NCI-H128 (cell line): ENCODE data around the gene ABCA4.

Experiments used
- DNase-seq: peaks from one replicate; lab custom pipeline; 2025; ENCODE audit not compliant: unreplicated experiment; lab: John Stamatoyannopoulos, UW

ABCA4 gene

DNA sequence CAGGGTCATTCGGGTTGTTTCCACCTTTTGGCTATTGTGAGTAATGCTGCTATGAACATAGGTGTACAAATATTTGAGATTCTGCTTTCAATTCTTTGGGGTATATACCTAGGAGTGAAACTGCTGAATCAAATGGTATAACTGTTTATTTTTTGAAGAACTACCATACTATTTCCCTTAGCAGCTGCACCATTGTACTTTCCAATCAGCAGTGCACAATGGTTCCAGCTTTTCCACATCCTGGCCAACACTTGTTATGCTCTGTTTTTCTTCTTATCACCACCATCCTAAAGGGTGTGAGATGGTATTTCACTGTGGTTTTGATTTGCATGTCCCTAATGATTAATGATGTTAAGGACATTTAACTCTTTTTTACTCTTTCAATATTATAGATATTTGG, 3.6 kb upstream of the ABCA4 start:
- DNase-seq, result no peak

DNA sequence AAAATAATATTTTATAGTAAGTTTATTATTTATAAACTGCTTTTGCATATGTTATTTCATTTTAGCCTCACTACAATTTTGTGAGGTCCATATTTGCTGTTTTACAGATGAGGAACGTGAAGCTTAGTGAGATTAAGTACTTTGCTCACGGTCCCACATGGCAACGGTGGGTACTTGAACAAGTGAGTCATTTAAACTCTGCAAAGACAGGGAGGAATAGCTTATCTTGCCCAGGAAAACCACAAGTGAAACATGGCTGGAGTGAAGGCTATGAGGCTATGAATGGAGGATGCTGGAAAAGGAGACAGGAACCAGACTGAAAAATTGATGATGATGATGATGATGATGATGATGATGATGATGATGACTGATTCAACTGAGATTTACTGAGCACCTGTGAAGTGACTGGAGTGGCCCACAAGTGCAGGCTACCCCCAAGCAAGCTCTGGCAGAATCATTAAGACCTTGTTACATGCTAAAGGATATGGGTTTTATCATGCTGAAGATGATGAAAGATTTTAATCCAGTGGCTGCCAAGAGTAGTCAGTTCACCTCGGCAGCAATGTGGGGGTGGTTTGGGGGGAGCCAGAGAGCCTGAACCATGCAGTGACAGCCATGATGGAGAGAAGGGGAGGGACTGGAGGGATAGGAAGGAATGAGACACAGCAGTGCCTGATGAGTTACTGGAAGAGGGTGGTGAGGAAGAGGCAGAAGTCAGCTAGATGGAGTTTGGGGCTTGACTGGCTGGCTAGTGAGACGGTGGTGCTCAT, 1.4 kb upstream of the ABCA4 start:
- no peak for DNase-seq

DNA sequence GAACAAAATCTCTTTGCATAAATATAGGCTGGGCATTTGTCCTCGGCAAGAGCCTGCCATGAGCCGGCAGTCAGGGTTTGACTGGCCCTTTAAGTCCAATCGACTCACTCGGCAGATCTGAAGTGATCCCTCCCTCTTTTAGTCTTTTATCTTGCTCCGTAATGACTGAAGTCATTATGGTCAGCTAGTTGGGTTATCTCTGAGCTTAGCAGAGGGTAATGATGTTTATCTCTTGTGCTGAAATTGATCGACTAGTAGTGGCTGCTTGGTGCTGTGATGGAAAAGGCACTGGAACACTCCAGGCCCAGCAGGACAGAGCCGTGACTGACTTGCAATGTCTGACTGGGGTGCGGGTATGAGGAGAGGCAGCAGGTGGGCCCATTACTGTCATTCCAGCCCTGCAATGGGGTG, 468 bp upstream of the ABCA4 start:
- DNase-seq, result no peak

DNA sequence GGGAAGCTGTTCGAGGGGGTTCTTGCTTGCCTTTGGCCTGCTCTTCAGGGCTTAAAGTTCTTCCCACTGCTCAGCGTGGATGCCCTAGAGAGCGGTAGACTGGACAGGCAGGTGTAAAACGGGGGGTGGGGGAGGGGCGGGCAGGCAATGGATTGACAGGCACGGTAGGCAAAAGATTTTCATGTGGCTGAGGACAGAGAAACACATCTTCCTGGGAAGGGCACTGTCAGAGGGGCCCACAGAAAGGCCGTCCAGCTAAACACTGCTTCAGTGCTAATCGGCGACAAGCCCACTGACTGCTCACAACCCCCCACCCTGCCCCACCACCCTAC, 412 bp downstream of the ABCA4 start:
- no peak for DNase-seq

DNA sequence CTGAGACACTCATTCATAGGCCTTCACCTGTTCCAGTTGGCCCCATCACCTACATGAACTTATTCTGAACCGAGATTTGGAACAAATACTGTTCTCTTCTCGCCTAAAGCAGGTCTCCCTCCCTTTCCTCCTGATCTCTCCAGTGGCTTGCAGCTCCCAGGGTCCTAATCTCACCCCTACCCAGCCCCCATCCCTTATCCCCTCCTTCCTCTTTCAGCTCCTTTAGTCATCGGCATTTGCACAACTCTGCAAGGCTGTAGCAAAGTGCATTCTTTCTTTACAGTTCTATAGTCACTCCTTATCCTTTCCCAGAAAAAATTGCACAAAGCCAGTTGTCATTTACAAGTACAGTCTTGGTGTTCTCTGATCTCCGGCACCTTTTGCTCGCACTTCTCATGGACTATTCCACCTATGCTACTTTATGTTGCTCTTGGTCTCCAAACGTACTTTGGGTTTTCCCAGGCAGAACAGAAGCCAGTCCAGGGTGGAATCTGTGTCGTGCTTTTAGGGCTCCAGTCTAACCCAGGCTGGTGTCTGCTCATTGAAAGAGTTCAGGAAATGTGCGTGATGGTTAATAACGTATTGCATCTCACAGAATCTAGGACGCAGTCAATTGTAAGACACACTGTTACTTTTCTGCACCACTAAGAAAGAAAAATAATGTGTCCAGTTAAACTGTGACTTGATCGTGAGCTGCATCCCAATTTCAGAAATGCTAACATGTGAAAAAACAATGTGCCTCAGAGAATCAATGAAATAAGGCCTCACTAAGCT, 965 bp downstream of the ABCA4 start:
- no peak for DNase-seq

DNA sequence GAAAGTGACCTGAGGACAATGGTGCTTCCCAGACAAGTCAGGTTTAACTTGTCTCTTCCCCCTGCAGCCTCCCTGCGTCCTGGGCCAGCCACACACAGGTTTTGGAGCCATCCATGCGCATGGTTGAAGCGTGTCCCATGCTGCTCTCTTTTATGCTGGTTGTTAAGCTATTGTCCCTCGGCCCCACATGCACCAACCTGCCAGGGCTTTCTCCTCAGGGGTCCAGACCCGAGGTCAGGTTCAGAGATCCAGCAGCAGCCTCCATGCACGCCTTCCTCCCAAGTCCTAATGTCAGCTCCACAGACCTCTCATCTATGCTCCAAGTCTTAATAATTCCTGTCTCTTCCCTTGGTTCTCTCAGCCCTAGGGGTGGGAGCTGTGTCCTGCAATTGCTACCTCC, 1.6 kb downstream of the ABCA4 start:
- DNase-seq, result no peak

DNA sequence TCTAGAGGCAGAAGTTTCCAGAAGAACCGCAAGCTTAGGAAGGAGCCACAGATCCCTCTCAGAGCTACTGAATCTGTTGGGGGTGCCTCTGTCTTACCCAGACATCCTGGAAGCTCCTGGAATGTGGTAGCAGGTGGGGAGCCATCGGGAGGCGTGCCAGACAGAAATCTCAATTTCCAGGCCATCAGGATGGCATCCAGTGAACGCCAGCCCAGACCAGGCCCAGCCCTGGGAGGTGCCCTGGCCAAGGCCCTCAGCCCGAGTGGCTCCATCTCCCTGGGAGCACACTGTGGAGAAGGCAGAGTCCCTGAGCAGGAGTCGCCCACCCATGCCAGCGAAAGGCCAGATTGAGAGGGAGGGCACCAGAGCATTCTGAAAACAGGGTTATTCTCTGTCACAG, 2.5 kb downstream of the ABCA4 start:
- DNase-seq, result no peak

DNA sequence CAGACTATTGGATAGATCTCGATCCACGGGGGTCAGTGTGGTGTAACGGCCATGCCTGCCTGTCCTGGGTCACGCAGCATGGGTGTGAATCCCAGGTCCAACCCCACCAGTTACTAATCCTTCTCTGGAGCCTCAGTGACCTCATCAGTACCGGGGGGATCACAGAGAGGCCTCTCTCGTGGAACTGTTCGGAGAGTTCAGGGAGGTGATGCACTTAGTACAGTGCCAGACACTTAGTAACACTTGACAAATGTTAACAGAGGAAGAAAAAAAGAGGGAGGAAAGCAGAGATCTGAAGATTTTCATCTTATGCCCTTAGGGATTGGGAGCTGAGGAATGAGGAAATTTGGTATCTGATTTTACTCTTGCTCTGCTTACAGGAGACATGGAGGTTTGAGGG, 2.9 kb downstream of the ABCA4 start:
- DNase-seq, result no peak

DNA sequence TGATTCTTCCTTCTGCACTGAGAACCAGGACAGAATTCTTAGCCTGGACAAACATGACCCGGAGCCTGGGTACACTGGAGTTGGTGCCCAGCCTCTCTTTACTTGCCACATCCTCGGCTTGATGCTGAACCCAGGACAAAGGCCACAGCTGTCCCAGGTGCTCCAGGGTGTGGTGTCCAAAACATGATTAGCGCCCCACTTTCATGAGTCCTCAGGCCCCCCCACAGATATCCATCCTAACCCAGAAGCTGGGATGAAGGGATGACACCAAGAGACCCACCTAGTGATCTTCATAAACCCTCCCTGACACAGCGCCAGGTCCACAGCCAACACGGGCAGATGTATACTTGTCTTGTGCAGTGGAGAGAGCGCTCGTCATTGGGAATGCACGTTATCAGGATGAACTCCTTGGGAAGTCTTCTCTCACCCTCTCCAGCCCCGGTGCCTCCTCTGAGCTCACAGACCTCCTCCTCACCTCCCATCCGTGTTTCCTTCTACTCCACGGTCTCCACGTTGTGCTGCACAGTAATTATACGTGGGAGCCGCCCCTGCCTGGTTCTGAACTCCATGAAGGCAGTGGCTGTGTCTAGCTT, 3.6 kb downstream of the ABCA4 start:
- DNase-seq, result no peak

DNA sequence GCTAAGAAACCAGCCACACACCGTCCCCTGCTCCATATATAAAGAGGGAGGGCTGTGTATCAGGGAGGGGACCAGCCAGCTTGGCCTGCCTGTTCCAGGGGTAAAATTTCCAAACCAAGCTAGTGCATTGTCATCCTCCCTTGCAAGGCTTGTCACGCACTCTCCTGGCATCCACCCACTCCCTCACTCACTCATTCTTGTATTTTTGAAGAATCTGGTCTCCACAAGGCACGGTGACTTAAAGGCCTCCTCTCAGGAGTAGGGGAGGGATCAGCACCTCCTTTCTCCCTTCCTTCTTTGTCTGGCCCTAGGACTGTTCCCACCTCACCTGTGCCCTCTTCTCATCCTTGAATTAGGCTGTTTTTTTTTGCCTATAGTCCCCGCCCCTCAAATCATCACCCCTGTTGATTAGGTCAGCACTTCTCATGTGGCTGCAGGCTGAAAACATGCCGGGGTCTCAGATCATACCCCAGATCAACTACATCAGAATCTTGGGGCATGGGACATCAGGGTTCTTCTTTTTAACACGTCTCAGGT, 5.0 kb downstream of the ABCA4 start:
- no peak for DNase-seq

DNA sequence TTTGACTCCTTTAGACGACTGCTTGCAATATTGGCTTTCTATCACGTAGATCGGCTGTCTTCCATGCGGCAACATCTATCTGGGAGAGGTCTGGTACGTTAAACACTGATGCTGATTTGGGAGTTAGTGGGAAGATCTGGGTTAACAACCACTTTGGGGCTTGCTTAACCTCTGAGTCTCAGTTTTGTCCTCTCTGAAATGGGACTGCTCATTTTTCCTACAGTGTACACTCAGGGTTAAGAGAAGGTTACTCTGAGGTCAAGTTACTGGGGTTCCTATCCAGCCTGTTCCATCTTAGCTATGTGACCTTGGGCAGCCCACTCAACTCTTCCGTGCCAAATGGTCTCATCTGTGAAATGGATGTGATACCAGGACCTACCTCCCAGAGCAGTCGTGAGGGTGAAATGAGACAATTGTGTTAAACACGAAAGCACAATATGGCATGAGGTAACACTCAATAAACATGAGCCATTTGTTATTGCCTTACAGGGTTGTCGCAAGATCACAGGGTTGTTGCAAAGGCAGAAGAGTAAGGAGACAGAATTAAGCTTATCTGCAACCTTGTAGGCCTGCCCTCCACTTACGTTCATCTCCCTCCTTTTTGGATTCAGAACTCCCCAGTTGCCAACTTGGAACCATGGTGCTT, 5.6 kb downstream of the ABCA4 start:
- no peak for DNase-seq

DNA sequence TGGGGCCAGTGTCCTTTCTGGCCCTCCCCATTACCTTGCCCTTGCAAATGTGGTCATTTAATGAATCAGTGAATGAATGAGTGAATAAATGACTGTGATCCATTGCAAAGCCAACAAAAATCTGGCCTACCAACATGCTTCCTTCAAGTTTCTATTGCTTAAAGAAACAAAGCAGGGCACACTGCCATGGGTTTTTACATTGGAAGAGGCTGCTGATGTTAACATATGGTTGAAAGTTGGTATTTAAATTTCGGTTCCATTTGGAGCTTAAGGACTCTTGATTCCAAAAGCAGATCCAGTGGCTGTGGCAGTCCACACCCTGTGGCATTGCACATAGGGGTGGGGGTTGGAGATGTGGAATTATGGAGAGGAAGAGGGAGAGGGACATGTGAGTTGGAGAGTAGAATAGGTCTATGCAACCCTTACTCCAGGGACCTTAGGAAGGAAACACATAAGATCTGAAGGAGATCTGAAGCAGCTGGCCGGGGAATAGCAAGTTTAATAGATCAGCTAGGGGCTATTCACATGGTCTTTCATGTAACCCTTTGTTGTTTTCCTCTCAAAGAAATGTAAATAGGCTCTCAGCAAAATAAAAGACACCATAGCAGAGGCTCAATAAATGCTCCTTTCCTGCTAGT, 7.2 kb downstream of the ABCA4 start:
- no peak for DNase-seq

DNA sequence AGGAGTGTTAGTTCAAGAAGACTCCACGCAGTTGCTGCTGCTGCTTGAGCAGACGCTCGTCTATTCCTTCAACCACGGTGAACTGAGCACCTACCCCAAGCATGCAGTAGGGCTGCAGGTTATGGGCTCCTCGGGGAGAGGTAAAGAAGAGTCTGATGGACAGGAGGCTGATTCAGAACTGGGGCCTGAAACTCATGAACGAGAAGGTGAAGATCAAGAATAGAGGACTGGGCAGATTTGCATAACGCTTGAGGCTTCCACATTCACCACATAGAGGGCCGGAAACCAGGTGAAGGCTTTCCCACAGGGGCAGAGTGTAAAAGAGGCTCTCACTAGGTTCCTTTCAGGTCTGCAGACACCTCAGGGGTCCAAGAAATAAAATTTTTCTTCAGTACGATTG, 9.1 kb downstream of the ABCA4 start:
- no peak for DNase-seq

DNA sequence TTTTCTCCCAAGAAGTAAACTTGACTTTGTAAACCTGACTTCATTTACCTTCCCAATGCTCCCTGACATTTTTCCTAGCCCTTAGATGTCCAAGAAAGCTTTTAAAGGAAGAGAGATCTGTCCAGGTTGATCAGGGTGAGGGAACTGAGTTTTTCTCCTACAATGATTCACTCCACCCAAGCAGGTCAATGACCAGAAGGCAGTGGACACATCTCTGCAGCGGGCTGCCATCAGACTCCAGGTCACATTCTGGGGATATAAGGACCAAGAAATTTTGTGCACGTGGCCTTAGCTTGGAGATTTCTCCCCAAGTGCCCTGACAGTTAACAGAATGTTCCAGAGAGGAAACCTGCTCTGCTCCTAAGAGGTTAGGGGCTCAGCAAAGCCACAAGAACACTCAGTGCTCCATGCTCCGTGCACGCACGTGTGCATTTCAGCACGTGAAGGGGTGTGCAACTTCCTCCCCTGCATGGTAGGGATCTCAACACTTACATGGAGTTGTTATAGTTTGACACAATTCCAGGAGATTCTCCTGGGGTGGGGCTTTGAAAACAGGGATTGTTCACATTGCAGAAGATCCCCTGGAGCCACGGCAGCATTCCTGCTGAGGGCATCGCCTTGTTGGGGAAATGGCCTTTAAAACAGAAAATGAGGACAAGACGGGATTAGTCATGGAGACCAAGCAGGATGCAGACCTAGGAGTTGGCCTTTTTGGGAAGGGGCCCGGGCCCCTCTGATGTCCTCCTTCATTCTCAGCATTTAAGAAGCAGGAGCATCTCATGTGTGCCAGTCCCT, 9.8 kb downstream of the ABCA4 start:
- DNase-seq, result no peak

DNA sequence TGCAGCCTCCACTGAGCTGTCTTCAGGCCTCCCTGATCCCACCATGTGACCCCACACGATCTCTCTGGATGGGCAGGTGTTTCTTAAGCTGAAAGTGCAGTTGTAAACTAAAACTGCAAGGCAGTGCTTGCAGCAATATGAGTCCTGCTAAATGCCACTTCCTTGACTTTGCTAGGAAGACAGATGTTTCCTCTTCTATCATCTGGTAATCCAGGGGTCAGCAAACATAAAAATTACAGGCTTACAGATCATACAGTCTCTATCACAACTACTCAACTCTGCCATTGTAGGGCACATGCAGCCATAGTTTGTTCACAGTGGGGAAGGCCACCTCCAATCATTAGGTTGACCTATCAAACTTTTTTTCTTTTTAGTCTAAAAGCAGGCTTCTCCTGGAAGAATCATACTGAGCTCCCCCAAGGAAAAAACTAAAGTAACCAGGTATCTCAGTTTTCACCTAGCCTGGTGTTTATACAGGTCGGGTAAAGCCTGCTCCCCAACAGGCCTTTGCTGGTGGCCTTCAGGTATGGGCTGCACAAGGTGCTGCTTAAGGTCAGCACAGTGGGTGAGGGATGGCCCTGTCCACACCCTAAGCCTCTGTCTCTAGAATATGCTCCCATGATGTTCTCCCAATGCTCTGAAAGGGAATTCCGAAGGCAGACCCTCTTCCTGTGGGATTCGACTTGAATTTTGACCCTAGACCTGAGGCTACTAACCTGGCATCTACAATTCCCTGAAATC, 10.8 kb downstream of the ABCA4 start:
- no peak for DNase-seq

DNA sequence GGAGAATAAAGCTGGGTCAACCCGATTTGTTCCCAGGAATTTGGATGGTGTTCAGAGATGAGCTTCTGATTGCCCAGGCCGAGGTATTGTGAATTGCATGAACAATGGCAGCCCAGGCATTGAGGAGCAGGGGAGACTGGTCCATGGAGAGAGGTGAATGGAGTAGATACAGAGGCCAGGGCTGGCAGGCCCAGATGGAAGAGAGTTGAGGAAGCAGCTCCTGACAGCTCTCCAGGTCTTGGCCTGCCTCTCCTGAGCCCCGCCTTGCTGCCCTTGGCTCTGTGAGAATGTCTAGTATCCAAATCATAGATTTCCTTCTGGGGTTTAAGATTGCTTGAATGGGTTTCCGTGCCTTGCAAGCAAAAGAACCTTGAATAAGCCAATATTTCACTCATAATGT, 11.5 kb downstream of the ABCA4 start:
- DNase-seq, result no peak

DNA sequence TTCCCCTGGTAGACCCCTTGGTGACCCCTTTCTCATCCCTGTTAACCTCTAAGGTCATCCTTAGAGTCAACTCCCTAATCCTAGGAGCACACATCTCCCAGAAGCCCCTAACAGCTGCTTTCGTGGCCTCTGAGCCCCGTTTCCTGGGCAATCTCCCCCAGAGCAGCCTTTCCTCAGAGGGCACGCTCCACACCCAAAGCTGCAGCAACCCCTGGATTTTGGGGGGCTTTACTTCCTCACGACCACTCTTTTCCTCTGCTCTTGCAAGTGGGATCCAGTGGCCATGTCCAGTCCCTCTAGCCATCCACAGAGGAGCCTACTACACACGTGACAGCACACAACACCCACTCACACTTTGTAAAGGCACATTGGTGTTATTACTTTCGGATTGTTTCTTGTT, 13.8 kb downstream of the ABCA4 start:
- no peak for DNase-seq

DNA sequence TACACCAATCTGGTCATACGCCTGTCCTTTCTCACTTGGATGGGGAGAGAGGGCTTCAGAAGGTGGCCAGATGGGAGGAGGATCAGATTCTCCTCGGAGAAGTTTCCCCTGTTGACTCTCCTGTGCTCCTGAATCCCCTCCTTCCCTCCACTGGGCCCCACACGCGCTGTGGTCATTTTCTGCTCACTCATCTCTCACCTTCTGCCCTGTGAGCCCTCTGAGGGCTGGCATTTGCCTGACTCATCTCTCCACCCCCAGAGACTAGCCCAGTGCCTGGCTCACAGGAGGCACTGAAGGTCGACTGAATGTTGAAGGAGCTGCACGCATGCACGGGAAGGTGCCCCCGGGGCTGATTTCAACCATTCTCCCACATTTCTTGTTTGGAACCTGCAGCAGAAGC, 14.2 kb downstream of the ABCA4 start:
- no peak for DNase-seq

DNA sequence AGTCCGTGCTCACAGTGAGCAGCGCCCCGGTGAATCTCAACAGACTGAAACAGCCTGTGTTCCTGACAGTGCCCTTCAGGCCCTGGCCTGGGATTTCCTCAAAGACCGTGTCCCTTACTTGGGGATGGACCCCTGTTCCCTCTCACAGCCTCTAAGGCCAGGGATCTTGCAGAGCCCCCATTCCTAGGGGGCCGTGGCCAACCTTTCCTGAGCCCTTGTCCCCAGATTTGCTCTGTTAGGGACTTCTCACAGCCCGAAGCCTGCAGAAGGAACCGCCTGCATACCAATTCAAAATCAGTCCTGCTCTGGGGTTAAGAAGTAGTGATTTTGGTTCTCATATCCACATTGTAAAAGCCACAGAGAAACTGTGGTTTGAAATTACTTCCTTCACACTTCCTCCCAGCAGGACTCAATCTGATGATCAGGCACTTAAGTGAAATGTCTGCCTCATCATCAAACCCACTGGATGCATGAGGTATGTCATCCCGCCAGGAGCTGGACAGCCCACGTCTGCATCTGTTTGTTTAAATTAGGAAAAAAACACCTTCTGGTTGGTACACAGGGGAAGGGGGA, 14.9 kb downstream of the ABCA4 start:
- DNase-seq, result no peak
